ENCODE data around the gene MIGA2.

DNA sequence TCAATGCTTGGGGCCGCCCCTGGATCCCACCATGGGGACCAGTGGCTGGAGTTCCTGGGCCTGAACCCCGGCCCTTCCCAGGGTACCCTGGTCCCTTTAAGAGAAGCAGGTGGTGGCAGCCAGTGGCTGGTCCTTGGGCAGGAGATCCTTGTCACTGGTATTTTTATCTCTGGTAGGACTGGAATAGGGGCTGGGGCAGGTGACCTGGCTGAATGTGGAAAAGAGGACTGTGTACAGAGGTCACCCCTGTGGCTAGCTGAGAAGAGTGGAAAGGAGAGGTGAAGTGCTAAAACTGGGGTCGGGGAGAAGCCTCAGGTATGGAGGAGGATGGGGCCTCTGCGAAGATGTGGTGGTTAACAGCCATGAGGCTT, 67.2 kb downstream of the MIGA2 start:
- TF ChIP-seq CTCF (IDR thresholded peaks at IDR 0.05; ENCODE audit: low read length) (no peak), EZH2 (IDR thresholded peaks at IDR 0.05; ENCODE audit: borderline replicate concordance, low read length) (no peak)
